C4-2B (cell line): ENCODE results near the gene CDKN2A.

Experiments used
- ZFX ChIP-seq: fragments of 450-650 bp; IDR thresholded peaks from 2 replicates; pipeline ENCODE4 v1.6.1; 2017
- TF ChIP-seq, protein P1 (sequence below): fragments of 450-650 bp; conservative IDR thresholded peaks from 2 replicates; pipeline ENCODE4 v1.5.1; 2017; ENCODE audit warnings: mild to moderate bottlenecking

DNA sequence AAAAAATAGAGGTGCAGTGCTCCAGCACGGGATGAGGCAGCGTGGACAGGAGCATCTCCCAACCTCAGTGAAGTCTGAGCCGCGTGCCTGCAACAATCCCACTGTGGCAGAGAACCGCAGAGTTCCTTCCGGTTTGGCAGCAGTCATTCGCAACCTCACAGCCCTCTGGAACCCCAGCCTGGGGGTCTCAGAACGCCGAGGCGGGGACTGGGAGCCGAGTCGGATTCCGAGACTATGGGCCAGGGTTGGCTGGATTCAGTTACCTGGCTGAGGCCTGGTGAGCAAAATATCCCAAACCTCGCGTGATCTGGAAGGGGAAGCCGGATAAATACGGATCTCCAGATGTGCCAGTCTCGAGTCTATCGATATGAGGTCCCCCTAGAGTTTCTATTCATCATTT is 27.0 kb downstream of the CDKN2A start:
- TF ChIP-seq, protein P1, sequence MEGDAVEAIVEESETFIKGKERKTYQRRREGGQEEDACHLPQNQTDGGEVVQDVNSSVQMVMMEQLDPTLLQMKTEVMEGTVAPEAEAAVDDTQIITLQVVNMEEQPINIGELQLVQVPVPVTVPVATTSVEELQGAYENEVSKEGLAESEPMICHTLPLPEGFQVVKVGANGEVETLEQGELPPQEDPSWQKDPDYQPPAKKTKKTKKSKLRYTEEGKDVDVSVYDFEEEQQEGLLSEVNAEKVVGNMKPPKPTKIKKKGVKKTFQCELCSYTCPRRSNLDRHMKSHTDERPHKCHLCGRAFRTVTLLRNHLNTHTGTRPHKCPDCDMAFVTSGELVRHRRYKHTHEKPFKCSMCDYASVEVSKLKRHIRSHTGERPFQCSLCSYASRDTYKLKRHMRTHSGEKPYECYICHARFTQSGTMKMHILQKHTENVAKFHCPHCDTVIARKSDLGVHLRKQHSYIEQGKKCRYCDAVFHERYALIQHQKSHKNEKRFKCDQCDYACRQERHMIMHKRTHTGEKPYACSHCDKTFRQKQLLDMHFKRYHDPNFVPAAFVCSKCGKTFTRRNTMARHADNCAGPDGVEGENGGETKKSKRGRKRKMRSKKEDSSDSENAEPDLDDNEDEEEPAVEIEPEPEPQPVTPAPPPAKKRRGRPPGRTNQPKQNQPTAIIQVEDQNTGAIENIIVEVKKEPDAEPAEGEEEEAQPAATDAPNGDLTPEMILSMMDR, result no peak
- TF ChIP-seq ZFX, result no peak
